SK-N-SH (cell line): ENCODE measurements around the gene PADI2. TPM values are rescaled to one million over a fixed set of nuclear protein-coding genes. Genes with fewer than 3 reads are reported as not detected.

ENCODE experiments used
- CTCF ChIA-PET: fragments of 300-600, 350-600 bp; formaldehyde crosslinking; extraction: SDS; loops from one replicate; lab custom pipeline; 2021; lab: Yijun Ruan, JAX
- POLR2A ChIA-PET: fragments of 350-600 bp; sonication (Branson Sonifier 250); formaldehyde crosslinking; extraction: SDS; loops from one replicate; lab custom pipeline; 2020; ENCODE audit warnings: antibody characterized with exemption, inconsistent platforms; lab: Yijun Ruan, JAX
- DNase-seq: peaks from one replicate; pipeline ENCODE4 v3.0.0; 2012
- H2AFZ ChIP-seq: fragments of 200-600 bp; sonication (generic); 2 replicates; pipeline ENCODE4 v1.8.1; 2016; ENCODE audit warnings: antibody characterized with exemption, mild to moderate bottlenecking, low read depth
- H3F3A ChIP-seq: fragments of 200-600 bp; sonication (generic); replicated peaks from 2 replicates; pipeline ENCODE3; 2016; ENCODE audit warnings: antibody characterized with exemption, mild to moderate bottlenecking; ENCODE audit not compliant: insufficient read depth
- H3K27ac ChIP-seq, 2 experiments: fragments of 200-500 bp in 1 of 2; fragments of 200-600 bp in 1 of 2; sonication (Bioruptor generic) in 1 of 2; sonication (generic), shearing (Covaris generic) in 1 of 2; 2 replicates each; pipeline versions ENCODE4 v1.5.1 to v1.6.1; 2014 to 2016; ENCODE audit warnings: low read depth in 2 of 2, inconsistent platforms in 1 of 2, low read length in 1 of 2, mild to moderate bottlenecking in 1 of 2, mixed read lengths in 1 of 2
- H3K27me3 ChIP-seq: fragments of 200-600 bp; sonication (generic), shearing (Covaris generic); 2 replicates; pipeline ENCODE4 v1.6.1; 2016; ENCODE audit warnings: mixed run types; ENCODE audit not compliant: insufficient read depth
- H3K36me3 ChIP-seq, 2 experiments: fragments of 200-500 bp in 1 of 2; fragments of 200-600 bp in 1 of 2; sonication (Bioruptor generic) in 1 of 2; sonication (generic) in 1 of 2; replicated peaks in 1 of 2; 2 replicates each; pipeline versions ENCODE3 to v1.5.1; 2014 to 2016; ENCODE audit warnings: low read length in 1 of 2, mild to moderate bottlenecking in 1 of 2; ENCODE audit not compliant: insufficient read depth in 2 of 2, control insufficient read depth in 1 of 2
- H3K4me1 ChIP-seq, 2 experiments: fragments of 200-500 bp in 1 of 2; fragments of 200-600 bp in 1 of 2; sonication (Bioruptor generic) in 1 of 2; sonication (generic), shearing (Covaris generic) in 1 of 2; 2 replicates each; pipeline versions ENCODE4 v1.5.1 to v1.6.1; 2014 to 2016; ENCODE audit warnings: low read depth in 1 of 2, low read length in 1 of 2, mixed run types in 1 of 2; ENCODE audit not compliant: insufficient read depth in 2 of 2, control insufficient read depth in 1 of 2
- H3K4me2 ChIP-seq: fragments of 200-600 bp; sonication (generic), shearing (Covaris generic); 2 replicates; pipeline ENCODE4 v1.6.1; 2017; ENCODE audit warnings: mixed run types
- H3K4me3 ChIP-seq, 2 experiments: fragments of 200-500 bp in 1 of 2; fragments of 200-600 bp in 1 of 2; sonication (Bioruptor generic) in 1 of 2; sonication (generic), shearing (Covaris generic) in 1 of 2; 2 replicates each; pipeline versions ENCODE4 v1.5.1 to v1.8.1; 2014 to 2016; ENCODE audit warnings: low read depth in 2 of 2, inconsistent platforms in 1 of 2, low read length in 1 of 2, mild to moderate bottlenecking in 1 of 2, mixed read lengths in 1 of 2, moderate library complexity in 1 of 2
- H3K79me2 ChIP-seq: fragments of 200-600 bp; sonication (generic); 2 replicates; pipeline ENCODE4 v1.8.1; 2017; ENCODE audit warnings: mild to moderate bottlenecking; ENCODE audit not compliant: insufficient read depth
- H3K9ac ChIP-seq: fragments of 200-600 bp; sonication (generic); 2 replicates; pipeline ENCODE4 v1.6.1; 2017; ENCODE audit warnings: mixed run types
- H3K9me2 ChIP-seq: fragments of 200-600 bp; sonication (generic); 2 replicates; pipeline ENCODE4 v1.6.1; 2017; ENCODE audit warnings: mixed run types
- H3K9me3 ChIP-seq: fragments of 200-600 bp; sonication (generic); 2 replicates; pipeline ENCODE4 v1.6.1; 2017; ENCODE audit warnings: mixed run types, mild to moderate bottlenecking, moderate library complexity
- H4K20me1 ChIP-seq: fragments of 200-600 bp; sonication (generic); 2 replicates; pipeline ENCODE4 v1.6.1; 2017; ENCODE audit warnings: mild to moderate bottlenecking, mixed run types; ENCODE audit not compliant: insufficient read depth
- FOXM1 ChIP-seq: IDR thresholded peaks from 2 replicates; pipeline ENCODE4 v1.4.0; 2012; ENCODE audit warnings: low read depth, mild to moderate bottlenecking
- GABPA ChIP-seq: IDR thresholded peaks from 2 replicates; pipeline ENCODE4 v1.4.0; 2012; ENCODE audit warnings: low read depth, mild to moderate bottlenecking
- IRF3 ChIP-seq: fragments of 150-350 bp; IDR thresholded peaks from 2 replicates; pipeline ENCODE4 v1.6.1; 2016; ENCODE audit warnings: mild to moderate bottlenecking, low read depth, low read length
- TCF12 ChIP-seq: IDR thresholded peaks from 2 replicates; pipeline ENCODE4 v1.4.0; 2012
- WGBS: methylation state at CpG from one replicate; pipeline ENCODE4 v1.1.6; 2017; ENCODE audit warnings: low lambda C conversion rate; 5-methylcytosine and 5-hydroxymethylcytosine counted together
- polyA plus RNA-seq, 3 experiments: library from polyadenylated mRNA; depleted of rRNA; stranded (reverse); fragments of >200 nt; gene quantifications; 2 replicates each; pipeline ENCODE4 v1.2.3, GENCODE V29; 2012

PADI2 gene
- polyA plus RNA-seq, 1 of the 3 experiments (the other 2 are of a cell fraction), result 0.58 TPM

- DNase-seq, result no peak
- Histone ChIP-seq H3K27me3 (no peaks in the 10 kb centered on the region), H3K79me2 (no peaks in the 10 kb centered on the region), H3K9me2 (no peaks in the 10 kb centered on the region), H3K4me3 (no peak overlapping the region), H4K20me1 (no peaks in the 10 kb centered on the region), H3K4me1 (no peaks in the 10 kb centered on the region; a peak in 2 of 4 replicates), H3K36me3 (peaks cover 13 to 38% of the 10 kb centered on the region in 2 experiments), H3K27ac (no peak overlapping the region), H3K4me2 (no peak overlapping the region), H3K9me3 (no peaks in the 10 kb centered on the region), H2AFZ (no peak overlapping the region), H3K9ac (no peak overlapping the region), H3F3A (peaks cover 14% of the 10 kb centered on the region)
- POLR2A ChIA-PET, result no interaction called here
- 97% methylated on average over 7 of the region's 7 CpGs for WGBS
- CTCF ChIA-PET, result interaction anchor here (1.0 to 2.2 kb wide), 4 partner anchors 17 to 397 kb away, joined by 5 to 10 read pairs (median 6); no protein-coding TSS in a partner anchor
- no peak for TF ChIP-seq FOXM1
- TF ChIP-seq GABPA, result no peak
- TF ChIP-seq TCF12, result no peak
- no peak for TF ChIP-seq IRF3
These were observed 101.8 kb downstream of the PADI2 start for GRCh38 chr1:17017435-17017834.

Other genes with a start within 250 kb of the PADI2 start
- gene RNU1-2, start 223.5 kb downstream of the PADI2 start, polyA plus RNA-seq (2012; rRNA removed), result not detected in 2 replicates
- 31.9 and 39.1 TPM in 2 replicates for gene CROCC, start 197.5 kb downstream of the PADI2 start, polyA plus RNA-seq (2012; rRNA removed)
- gene MFAP2, start 138.8 kb downstream of the PADI2 start, polyA plus RNA-seq (2012; rRNA removed), result 132 and 189 TPM in 2 replicates
- 15.9 and 29.3 TPM in 2 replicates for gene ATP13A2, start 107.5 kb downstream of the PADI2 start, polyA plus RNA-seq (2012; rRNA removed)
- 128 and 139 TPM in 2 replicates for gene SDHB, start 65.4 kb downstream of the PADI2 start, polyA plus RNA-seq (2012; rRNA removed)
- gene PADI1, start 85.7 kb upstream of the PADI2 start, polyA plus RNA-seq (2012; rRNA removed), result 0.26 and 0.62 TPM in 2 replicates
- 0.30 and 0.36 TPM in 2 replicates for gene PADI3, start 129.6 kb upstream of the PADI2 start, polyA plus RNA-seq (2012; rRNA removed)
- gene PADI4, start 188.7 kb upstream of the PADI2 start, polyA plus RNA-seq (2012; rRNA removed), result not detected in 2 replicates